Measurements from ENCODE around the gene GREB1. TPM values are rescaled to one million over a fixed set of nuclear protein-coding genes. Genes with fewer than 3 reads are reported as not detected.

Gene GREB1
- total and polyA plus RNA-seq, 2 experiments from 2014 or later, result 12.0 to 35.0 TPM

- TF ChIP-seq CTCF (conservative IDR thresholded peaks at IDR 0.05; ENCODE audit: low read depth in 2 of 2) (no peak), EZH2 (IDR thresholded peaks at IDR 0.05; ENCODE audit: low read depth, unreplicated experiment) (no peak), JUNB (IDR thresholded peaks at IDR 0.05; ENCODE audit: unreplicated experiment) (no peak), ETS1 (IDR thresholded peaks at IDR 0.05) (no peak), CREB1 (CRISPR knock-in tag; IDR thresholded peaks at IDR 0.05; ENCODE audit: low read depth) (no peak)
These were observed 64.4 kb downstream of the GREB1 start (continued) for GRCh38 chr2:11598228-11598731.

- no peak overlapping the region for H3K27ac Mint-ChIP-seq
- no peaks in the 10 kb centered on the region for H3K4me1 ChIP-seq (ENCODE audit: insufficient read depth)
- peaks cover 11% of the 10 kb centered on the region; the same call in 1 of the 2 replicates for H4K20me1 ChIP-seq (replicated peaks; ENCODE audit: insufficient read depth)
These were observed 68.8 kb downstream of the GREB1 start for GRCh38 chr2:11602563-11603204.

GRCh38 chr2:11610624-11611242 is 76.9 kb downstream of the GREB1 start:
- no peak for ATAC-seq
- no peak overlapping the region for H3K27ac ChIP-seq (ENCODE audit: low read depth)
- no peaks in the 10 kb centered on the region for H3K9me2 ChIP-seq (ENCODE audit: insufficient read depth)
- no peak for TF ChIP-seq ZNF462 (CRISPR knock-in tag; IDR thresholded peaks at IDR 0.05)

More at GRCh38 chr2:11602563-11603204, 68.8 kb downstream of the GREB1 start:
- ATAC-seq, result no peak
- Histone ChIP-seq H3K79me2 (replicated peaks; ENCODE audit: insufficient read depth) (no peaks in the 10 kb centered on the region), H2AFZ (no peak overlapping the region), H3K36me3 (ENCODE audit: insufficient read depth) (peaks cover 13% of the 10 kb centered on the region; the same call in 1 of the 2 replicates), H3K27me3 (ENCODE audit: insufficient read depth) (no peaks in the 10 kb centered on the region), H3K9me2 (ENCODE audit: insufficient read depth) (no peaks in the 10 kb centered on the region), H3K4me3 (no peak overlapping the region), H3F3A (replicated peaks; ENCODE audit: low read depth) (no peaks in the 10 kb centered on the region), H3K4me2 (no peak overlapping the region), H3K27ac (ENCODE audit: low read depth) (peak overlapping the region; percentile 17; the same call in 1 of the 2 replicates)
- TF ChIP-seq EZH2phosphoT487 (IDR thresholded peaks at IDR 0.05; ENCODE audit: unreplicated experiment) (no peak), JUNB (IDR thresholded peaks at IDR 0.05; ENCODE audit: unreplicated experiment) (no peak), STAT1 (IDR thresholded peaks at IDR 0.05; ENCODE audit: unreplicated experiment) (no peak)
- no peaks in the 10 kb centered on the region for H3K27me3 Mint-ChIP-seq (ENCODE audit: insufficient read depth, low read depth, poor library complexity)
- peaks cover 47% of the 10 kb centered on the region for H3K36me3 Mint-ChIP-seq (ENCODE audit: low read depth)
- DNase-seq (ENCODE audit: low spot score), result no peak
- no peak overlapping the region for H3K4me3 Mint-ChIP-seq
- H3K9me3 Mint-ChIP-seq, result no peaks in the 10 kb centered on the region
- peaks cover 6% of the 10 kb centered on the region; the same call in 2 of the 3 replicates for H3K4me1 Mint-ChIP-seq

More at GRCh38 chr2:11610624-11611242, 76.9 kb downstream of the GREB1 start:
- no peak overlapping the region for H3K4me3 ChIP-seq
- Mint-ChIP-seq H3K27me3 (ENCODE audit: insufficient read depth, low read depth, poor library complexity) (no peaks in the 10 kb centered on the region), H3K4me1 (no peaks in the 10 kb centered on the region), H3K36me3 (ENCODE audit: low read depth) (peaks cover 36% of the 10 kb centered on the region), H3K27ac (no peak overlapping the region), H3K9me3 (no peaks in the 10 kb centered on the region), H3K4me3 (no peak overlapping the region)
- H3K79me2 ChIP-seq (replicated peaks; ENCODE audit: insufficient read depth), result no peaks in the 10 kb centered on the region
- no peak overlapping the region for H3K4me2 ChIP-seq
- no peak for DNase-seq (ENCODE audit: low spot score)
- no peaks in the 10 kb centered on the region for H3K27me3 ChIP-seq (ENCODE audit: insufficient read depth)
- no peaks in the 10 kb centered on the region for H3K4me1 ChIP-seq (ENCODE audit: insufficient read depth)
- H2AFZ ChIP-seq, result no peak overlapping the region
- no peaks in the 10 kb centered on the region; the same call in 1 of the 2 replicates for H4K20me1 ChIP-seq (replicated peaks; ENCODE audit: insufficient read depth)
- H3F3A ChIP-seq (replicated peaks; ENCODE audit: low read depth), result no peaks in the 10 kb centered on the region
- no peaks in the 10 kb centered on the region for H3K36me3 ChIP-seq (ENCODE audit: insufficient read depth)
